Measurements from ENCODE around the gene ULK3.

DNA sequence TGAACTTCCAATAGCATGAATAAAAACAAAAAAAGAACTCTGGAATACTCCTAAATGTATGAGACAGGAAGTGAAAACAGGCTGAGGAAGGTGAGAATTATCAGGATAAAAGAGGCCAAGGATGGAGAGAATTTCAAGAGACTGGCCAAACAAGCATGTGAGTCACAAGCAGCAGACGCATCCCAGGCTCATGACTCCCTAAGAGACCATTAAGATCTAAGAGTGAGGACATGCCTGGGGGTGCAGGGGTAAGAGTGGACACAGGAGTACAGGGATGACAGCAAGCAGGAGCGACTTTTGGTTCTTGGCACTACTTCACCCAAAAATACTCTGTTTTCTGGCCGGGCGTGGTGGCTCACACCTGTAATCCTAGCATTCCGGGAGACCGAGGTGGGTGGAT lies 23.1 kb upstream of the ULK3 start:
- TF ChIP-seq, protein P1, sequence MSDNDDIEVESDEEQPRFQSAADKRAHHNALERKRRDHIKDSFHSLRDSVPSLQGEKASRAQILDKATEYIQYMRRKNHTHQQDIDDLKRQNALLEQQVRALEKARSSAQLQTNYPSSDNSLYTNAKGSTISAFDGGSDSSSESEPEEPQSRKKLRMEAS (IDR thresholded peaks at IDR 0.05) = no peak
- TF ChIP-seq CEBPB (IDR thresholded peaks at IDR 0.05; ENCODE audit: low read depth) (no peak), EZH2 (IDR thresholded peaks at IDR 0.05) (no peak), POLR2A (IDR thresholded peaks at IDR 0.05; ENCODE audit: borderline replicate concordance, extremely low read depth, insufficient read depth, insufficient read length) (no peak), EZH2phosphoT487 (IDR thresholded peaks at IDR 0.05; ENCODE audit: borderline replicate concordance) (no peak), POLR2AphosphoS5 (IDR thresholded peaks at IDR 0.05; ENCODE audit: low read depth, low read length) (no peak), EGR1 (IDR thresholded peaks at IDR 0.05; ENCODE audit: low read depth) (no peak), YY1 (IDR thresholded peaks at IDR 0.05; ENCODE audit: extremely low read depth, insufficient replicate concordance, low read depth, low read length) (no peak)
- TF ChIP-seq, protein P2, sequence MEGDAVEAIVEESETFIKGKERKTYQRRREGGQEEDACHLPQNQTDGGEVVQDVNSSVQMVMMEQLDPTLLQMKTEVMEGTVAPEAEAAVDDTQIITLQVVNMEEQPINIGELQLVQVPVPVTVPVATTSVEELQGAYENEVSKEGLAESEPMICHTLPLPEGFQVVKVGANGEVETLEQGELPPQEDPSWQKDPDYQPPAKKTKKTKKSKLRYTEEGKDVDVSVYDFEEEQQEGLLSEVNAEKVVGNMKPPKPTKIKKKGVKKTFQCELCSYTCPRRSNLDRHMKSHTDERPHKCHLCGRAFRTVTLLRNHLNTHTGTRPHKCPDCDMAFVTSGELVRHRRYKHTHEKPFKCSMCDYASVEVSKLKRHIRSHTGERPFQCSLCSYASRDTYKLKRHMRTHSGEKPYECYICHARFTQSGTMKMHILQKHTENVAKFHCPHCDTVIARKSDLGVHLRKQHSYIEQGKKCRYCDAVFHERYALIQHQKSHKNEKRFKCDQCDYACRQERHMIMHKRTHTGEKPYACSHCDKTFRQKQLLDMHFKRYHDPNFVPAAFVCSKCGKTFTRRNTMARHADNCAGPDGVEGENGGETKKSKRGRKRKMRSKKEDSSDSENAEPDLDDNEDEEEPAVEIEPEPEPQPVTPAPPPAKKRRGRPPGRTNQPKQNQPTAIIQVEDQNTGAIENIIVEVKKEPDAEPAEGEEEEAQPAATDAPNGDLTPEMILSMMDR (IDR thresholded peaks at IDR 0.05 in 2 of 3, conservative IDR thresholded peaks at IDR 0.05 in 1 of 3; ENCODE audit: borderline replicate concordance in 1 of 3, insufficient read depth in 1 of 3, low read depth in 2 of 3, low read length in 2 of 3) = no peak
- TF ChIP-seq, protein P3, sequence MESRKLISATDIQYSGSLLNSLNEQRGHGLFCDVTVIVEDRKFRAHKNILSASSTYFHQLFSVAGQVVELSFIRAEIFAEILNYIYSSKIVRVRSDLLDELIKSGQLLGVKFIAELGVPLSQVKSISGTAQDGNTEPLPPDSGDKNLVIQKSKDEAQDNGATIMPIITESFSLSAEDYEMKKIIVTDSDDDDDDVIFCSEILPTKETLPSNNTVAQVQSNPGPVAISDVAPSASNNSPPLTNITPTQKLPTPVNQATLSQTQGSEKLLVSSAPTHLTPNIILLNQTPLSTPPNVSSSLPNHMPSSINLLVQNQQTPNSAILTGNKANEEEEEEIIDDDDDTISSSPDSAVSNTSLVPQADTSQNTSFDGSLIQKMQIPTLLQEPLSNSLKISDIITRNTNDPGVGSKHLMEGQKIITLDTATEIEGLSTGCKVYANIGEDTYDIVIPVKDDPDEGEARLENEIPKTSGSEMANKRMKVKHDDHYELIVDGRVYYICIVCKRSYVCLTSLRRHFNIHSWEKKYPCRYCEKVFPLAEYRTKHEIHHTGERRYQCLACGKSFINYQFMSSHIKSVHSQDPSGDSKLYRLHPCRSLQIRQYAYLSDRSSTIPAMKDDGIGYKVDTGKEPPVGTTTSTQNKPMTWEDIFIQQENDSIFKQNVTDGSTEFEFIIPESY (IDR thresholded peaks at IDR 0.05; ENCODE audit: extremely low read depth, insufficient replicate concordance, low read length) = no peak
- TF ChIP-seq, protein P4, sequence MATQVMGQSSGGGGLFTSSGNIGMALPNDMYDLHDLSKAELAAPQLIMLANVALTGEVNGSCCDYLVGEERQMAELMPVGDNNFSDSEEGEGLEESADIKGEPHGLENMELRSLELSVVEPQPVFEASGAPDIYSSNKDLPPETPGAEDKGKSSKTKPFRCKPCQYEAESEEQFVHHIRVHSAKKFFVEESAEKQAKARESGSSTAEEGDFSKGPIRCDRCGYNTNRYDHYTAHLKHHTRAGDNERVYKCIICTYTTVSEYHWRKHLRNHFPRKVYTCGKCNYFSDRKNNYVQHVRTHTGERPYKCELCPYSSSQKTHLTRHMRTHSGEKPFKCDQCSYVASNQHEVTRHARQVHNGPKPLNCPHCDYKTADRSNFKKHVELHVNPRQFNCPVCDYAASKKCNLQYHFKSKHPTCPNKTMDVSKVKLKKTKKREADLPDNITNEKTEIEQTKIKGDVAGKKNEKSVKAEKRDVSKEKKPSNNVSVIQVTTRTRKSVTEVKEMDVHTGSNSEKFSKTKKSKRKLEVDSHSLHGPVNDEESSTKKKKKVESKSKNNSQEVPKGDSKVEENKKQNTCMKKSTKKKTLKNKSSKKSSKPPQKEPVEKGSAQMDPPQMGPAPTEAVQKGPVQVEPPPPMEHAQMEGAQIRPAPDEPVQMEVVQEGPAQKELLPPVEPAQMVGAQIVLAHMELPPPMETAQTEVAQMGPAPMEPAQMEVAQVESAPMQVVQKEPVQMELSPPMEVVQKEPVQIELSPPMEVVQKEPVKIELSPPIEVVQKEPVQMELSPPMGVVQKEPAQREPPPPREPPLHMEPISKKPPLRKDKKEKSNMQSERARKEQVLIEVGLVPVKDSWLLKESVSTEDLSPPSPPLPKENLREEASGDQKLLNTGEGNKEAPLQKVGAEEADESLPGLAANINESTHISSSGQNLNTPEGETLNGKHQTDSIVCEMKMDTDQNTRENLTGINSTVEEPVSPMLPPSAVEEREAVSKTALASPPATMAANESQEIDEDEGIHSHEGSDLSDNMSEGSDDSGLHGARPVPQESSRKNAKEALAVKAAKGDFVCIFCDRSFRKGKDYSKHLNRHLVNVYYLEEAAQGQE (IDR thresholded peaks at IDR 0.05; ENCODE audit: low read depth) = no peak
